Measurements from ENCODE around the gene NCAPG2. TPM values are rescaled to one million over a fixed set of nuclear protein-coding genes. Genes with fewer than 3 reads are reported as not detected.

NCAPG2 gene
- total and polyA plus RNA-seq, 3 donors from 2014 or later, result 30.2 to 53.9 (median 34.0) TPM

- H3K36me3 ChIP-seq (ENCODE audit: low read depth, missing control alignments), result no peaks in the 10 kb centered on the region
- WGBS, 2 donors, result 90% methylated on average over 11 to 14 of the region's 14 CpGs
Observed at GRCh38 chr7:158741294-158741666, 36.7 kb upstream of the NCAPG2 start.

GRCh38 chr7:158740657-158741293, 36.2 kb upstream of the NCAPG2 start:
- H3K9me3 ChIP-seq, result no peaks in the 10 kb centered on the region
- H3K27me3 ChIP-seq, result no peaks in the 10 kb centered on the region
- intact Hi-C loops (cut with DNase I; ENCODE audit: low total_unique reads), result no loop called here
- H3K4me3 ChIP-seq, result no peak overlapping the region
- no peak overlapping the region for H3K27ac ChIP-seq
- WGBS, 2 donors, result 91% methylated on average over 12 to 16 of the region's 16 CpGs
- TF ChIP-seq CTCF (IDR thresholded peaks at IDR 0.05) (no peak), POLR2A (IDR thresholded peaks at IDR 0.05) (no peak)
- H3K36me3 ChIP-seq (ENCODE audit: low read depth, missing control alignments), result no peaks in the 10 kb centered on the region
- no peak for DNase-seq
- no peaks in the 10 kb centered on the region for H3K4me1 ChIP-seq

More at GRCh38 chr7:158741294-158741666, 36.7 kb upstream of the NCAPG2 start:
- H3K9me3 ChIP-seq, result no peaks in the 10 kb centered on the region
- TF ChIP-seq POLR2A (IDR thresholded peaks at IDR 0.05) (no peak), CTCF (IDR thresholded peaks at IDR 0.05) (no peak)
- no peaks in the 10 kb centered on the region for H3K4me1 ChIP-seq
- H3K27me3 ChIP-seq, result no peaks in the 10 kb centered on the region
- intact Hi-C loops (cut with DNase I; ENCODE audit: low total_unique reads), result no loop called here
- H3K27ac ChIP-seq, result no peak overlapping the region
- no peak for DNase-seq
- no peak overlapping the region for H3K4me3 ChIP-seq

DNA sequence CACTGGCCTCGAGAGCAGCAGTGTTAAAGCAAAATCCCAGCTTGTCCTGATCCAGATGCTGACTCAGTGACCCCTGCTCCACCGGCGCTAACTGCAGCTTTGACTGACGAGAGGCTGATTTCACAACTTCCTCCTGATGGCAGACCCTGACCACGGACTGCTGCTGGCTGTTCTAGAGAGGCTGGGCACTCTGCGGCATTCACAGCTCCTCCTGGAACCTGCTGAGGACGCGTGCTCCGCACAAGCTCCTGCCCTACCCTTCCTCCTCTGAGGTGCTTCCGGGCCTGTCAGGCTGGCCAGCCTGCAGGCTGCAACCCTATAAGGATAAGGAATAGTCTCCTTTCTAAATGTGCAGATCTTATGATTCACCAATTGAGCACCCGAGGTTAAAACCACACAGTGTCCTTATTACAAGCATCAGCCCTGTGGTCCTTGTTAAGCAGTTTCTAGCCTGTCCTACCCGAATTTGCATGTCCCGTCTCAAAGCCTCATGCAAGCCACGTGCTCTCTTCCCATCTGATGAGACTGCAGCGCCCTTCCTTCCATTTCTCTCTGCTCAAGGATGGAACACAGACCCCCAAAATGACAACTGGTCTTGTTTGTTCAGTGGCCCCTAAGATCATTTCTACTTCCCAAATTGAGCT, 35.5 kb upstream of the NCAPG2 start:
- intact Hi-C loops (cut with DNase I; ENCODE audit: low total_unique reads), result no loop called here
- Histone ChIP-seq H3K9me3 (no peaks in the 10 kb centered on the region), H3K27me3 (no peaks in the 10 kb centered on the region), H3K36me3 (ENCODE audit: low read depth, missing control alignments) (no peaks in the 10 kb centered on the region), H3K4me1 (no peaks in the 10 kb centered on the region), H3K27ac (no peak overlapping the region), H3K4me3 (no peak overlapping the region)
- no peak for DNase-seq
- TF ChIP-seq CTCF (IDR thresholded peaks at IDR 0.05) (no peak), POLR2A (IDR thresholded peaks at IDR 0.05) (no peak)
- WGBS, 2 donors, result 77 to 79% methylated on average over 13 to 15 of the region's 15 CpGs

- intact Hi-C loops (cut with DNase I; ENCODE audit: low total_unique reads), result no loop called here
- 93 to 95% methylated on average over 15 of the region's 15 CpGs for WGBS, 2 donors
- no peak overlapping the region for H3K27ac ChIP-seq
- H3K4me3 ChIP-seq, result no peak overlapping the region
- TF ChIP-seq POLR2A (IDR thresholded peaks at IDR 0.05) (no peak), CTCF (IDR thresholded peaks at IDR 0.05) (no peak)
- H3K4me1 ChIP-seq, result no peaks in the 10 kb centered on the region
- no peaks in the 10 kb centered on the region for H3K27me3 ChIP-seq
- DNase-seq, result no peak
- no peaks in the 10 kb centered on the region for H3K9me3 ChIP-seq
- no peaks in the 10 kb centered on the region for H3K36me3 ChIP-seq (ENCODE audit: low read depth, missing control alignments)
Observed at GRCh38 chr7:158738841-158739240, 34.2 kb upstream of the NCAPG2 start.
